Upper lobe of right lung (tissue), 1 donor: ENCODE results near the gene SMPX. TPM values are rescaled to one million over a fixed set of nuclear protein-coding genes. Genes with fewer than 3 reads are reported as not detected.

ENCODE experiments used
- ATAC-seq: fragments of 200-7000 bp; cut with Tn5 transposase; one replicate; pipeline ENCODE4 v1.9.1; 2020; ENCODE audit warnings: mild to moderate bottlenecking, moderate library complexity
- DNase-seq: peaks from one replicate; pipeline ENCODE4 v3.0.0-alpha.2; 2020
- H3K27ac ChIP-seq: fragments of 200-600 bp; one replicate; pipeline ENCODE4 v1.8.0; 2022
- H3K27me3 ChIP-seq: fragments of 200-600 bp; one replicate; pipeline ENCODE4 v1.8.0; 2022; ENCODE audit warnings: mild to moderate bottlenecking
- H3K36me3 ChIP-seq: fragments of 200-600 bp; one replicate; pipeline ENCODE4 v1.8.0; 2022
- H3K4me1 ChIP-seq: fragments of 200-600 bp; one replicate; pipeline ENCODE4 v1.8.0; 2022
- H3K4me3 ChIP-seq: fragments of 200-600 bp; one replicate; pipeline ENCODE4 v1.8.0; 2022; ENCODE audit warnings: mild to moderate bottlenecking
- H3K9me3 ChIP-seq: fragments of 200-600 bp; one replicate; pipeline ENCODE4 v1.8.0; 2022
- CTCF ChIP-seq: fragments of 200-600 bp; IDR thresholded peaks from one replicate; pipeline ENCODE4 v1.8.0; 2022; ENCODE audit warnings: antibody characterized with exemption
- intact Hi-C: fragments of 100-400 bp; cut with DNase I; formaldehyde crosslinking; loops from one replicate; pipeline ENCODE4 v1.11.0; 2022
- total RNA-seq: library from RNA; stranded (reverse); fragmentation: NEBNext Ultra II Directional; extraction: Animal tissue kit (Norgen Biotek cat#: 25700); gene quantifications from one replicate; pipeline ENCODE4 v1.2.1, GENCODE V29; 2021
- donor health status: DM: no; HTN: yes; CAD: no; lungs with severe emphysema.

Gene SMPX
- total RNA-seq, 1 donor from 2014 or later: not detected

DNA sequence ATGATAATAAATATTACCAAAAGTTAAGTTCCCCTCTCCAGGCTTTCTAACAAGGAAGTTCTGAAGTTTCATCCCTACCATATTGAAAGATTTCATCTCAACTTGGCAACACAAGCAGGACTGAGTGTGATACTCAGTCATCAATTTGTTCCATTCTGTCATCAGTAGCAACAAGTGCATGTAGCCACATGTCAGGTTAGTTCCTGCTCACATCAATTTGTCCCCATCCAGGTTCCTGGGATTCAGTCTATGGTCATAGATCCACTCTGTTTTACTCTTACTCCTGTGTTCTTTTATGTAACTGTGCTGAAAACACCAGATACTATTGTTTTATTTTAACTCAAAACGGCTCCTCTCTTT lies 22.2 kb downstream of the SMPX start:
- ATAC-seq (no peak), DNase-seq (no peak)
- Histone ChIP-seq H3K27me3 (no peaks in the 10 kb centered on the region), H3K4me3 (no peak overlapping the region), H3K4me1 (no peaks in the 10 kb centered on the region), H3K27ac (no peak overlapping the region), H3K9me3 (no peaks in the 10 kb centered on the region), H3K36me3 (no peaks in the 10 kb centered on the region)
- no peak for TF ChIP-seq CTCF
- intact Hi-C loops: no loop called here

GRCh38 chrX:21735038-21735767 lies 22.7 kb downstream of the SMPX start:
- ATAC-seq: no peak
- Histone ChIP-seq H3K27ac (no peak overlapping the region), H3K9me3 (no peaks in the 10 kb centered on the region), H3K27me3 (no peaks in the 10 kb centered on the region), H3K4me3 (no peak overlapping the region), H3K4me1 (no peaks in the 10 kb centered on the region), H3K36me3 (no peaks in the 10 kb centered on the region)
- intact Hi-C loops: no loop called here
- no peak for TF ChIP-seq CTCF
- no peak for DNase-seq

DNA sequence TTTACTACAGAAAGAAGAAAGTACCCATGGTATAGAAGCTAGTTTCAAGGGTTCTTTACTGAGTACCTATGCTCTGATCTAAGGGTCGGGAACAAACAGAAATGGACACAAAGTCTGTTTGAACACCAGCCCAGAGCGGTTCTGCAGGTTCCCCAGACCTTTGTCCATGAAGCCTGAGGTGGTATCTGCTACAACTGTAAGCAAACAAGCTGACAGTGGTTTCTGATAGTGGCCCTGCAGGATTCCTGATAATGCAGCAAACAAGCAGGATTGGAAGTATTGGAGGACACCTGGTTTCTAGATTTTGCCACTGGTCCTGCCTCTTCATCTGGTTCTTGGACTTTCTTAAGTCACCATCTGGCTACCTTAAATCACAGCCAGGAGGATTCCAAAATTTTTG lies 23.7 kb downstream of the SMPX start:
- intact Hi-C loops: no loop called here
- ATAC-seq (no peak), DNase-seq (no peak)

DNA sequence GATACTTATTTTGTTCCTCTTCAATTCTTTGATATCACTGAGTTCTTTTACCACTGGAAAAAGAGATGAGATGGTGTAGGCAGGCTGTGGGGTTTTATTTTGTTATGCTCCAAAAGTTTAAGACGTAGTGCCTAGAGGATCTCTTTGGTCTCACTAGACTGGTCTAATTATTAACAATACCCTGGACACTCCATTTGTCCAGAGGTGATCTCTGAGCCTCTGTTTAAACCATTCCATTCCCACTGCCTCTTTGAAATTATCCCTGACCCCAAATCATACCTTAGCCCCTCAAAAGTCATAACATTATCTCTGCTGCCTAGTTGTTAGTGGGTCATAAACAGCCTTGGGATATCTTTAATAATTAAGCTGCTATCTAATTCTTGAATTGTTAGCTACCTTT lies 24.2 kb downstream of the SMPX start:
- H3K27me3 ChIP-seq: no peaks in the 10 kb centered on the region
- DNase-seq (no peak), ATAC-seq (no peak)
- no peaks in the 10 kb centered on the region for H3K9me3 ChIP-seq
- TF ChIP-seq CTCF: no peak
- no peaks in the 10 kb centered on the region for H3K36me3 ChIP-seq
- H3K27ac ChIP-seq: no peak overlapping the region
- no peaks in the 10 kb centered on the region for H3K4me1 ChIP-seq
- intact Hi-C loops: no loop called here
- no peak overlapping the region for H3K4me3 ChIP-seq

More for the DNA sequence above, 23.7 kb downstream of the SMPX start:
- Histone ChIP-seq H3K9me3 (no peaks in the 10 kb centered on the region), H3K4me1 (no peaks in the 10 kb centered on the region), H3K36me3 (no peaks in the 10 kb centered on the region), H3K27me3 (no peaks in the 10 kb centered on the region), H3K4me3 (no peak overlapping the region), H3K27ac (no peak overlapping the region)
- TF ChIP-seq CTCF: no peak

- Histone ChIP-seq H3K9me3 (no peaks in the 10 kb centered on the region), H3K4me3 (no peak overlapping the region), H3K4me1 (no peaks in the 10 kb centered on the region), H3K27me3 (no peaks in the 10 kb centered on the region), H3K27ac (no peak overlapping the region), H3K36me3 (no peaks in the 10 kb centered on the region)
- no peak for TF ChIP-seq CTCF
- intact Hi-C loops: no loop called here
- no peak for DNase-seq
- ATAC-seq: no peak
These were observed 27.9 kb downstream of the SMPX start for GRCh38 chrX:21730026-21730425.
